Measurements from ENCODE around the gene RTKN2. TPM values are rescaled to one million over a fixed set of nuclear protein-coding genes. Genes with fewer than 3 reads are reported as not detected.

RTKN2 gene
- total and polyA plus RNA-seq, 10 donors: 0.26 to 5.7 (median 1.6) TPM

GRCh38 chr10:62258926-62259325 is 9.7 kb downstream of the RTKN2 start:
- H3K4me1 ChIP-seq: no peaks in the 10 kb centered on the region
- TF ChIP-seq POLR2A (IDR thresholded peaks at IDR 0.05) (no peak), CTCF (IDR thresholded peaks at IDR 0.05 in 8 of 11, conservative IDR thresholded peaks at IDR 0.05 in 3 of 11) (no peak), POLR2AphosphoS5 (IDR thresholded peaks at IDR 0.05) (no peak)
- DNase-seq: no peak
- no peaks in the 10 kb centered on the region for H3K27me3 ChIP-seq (replicated peaks in 1 of 7)
- intact Hi-C loops (cut with DNase I; ENCODE audit: low total_unique reads): no loop called here
- no peak overlapping the region for H3K27ac ChIP-seq
- H3K36me3 ChIP-seq: no peaks in the 10 kb centered on the region
- no peaks in the 10 kb centered on the region for H3K9me3 ChIP-seq
- WGBS, 5 donors: 91 to 98% (median 95%) methylated on average over 3 of the region's 3 CpGs
- H3K4me3 ChIP-seq: no peak overlapping the region

- Histone ChIP-seq H3K4me3 (no peak overlapping the region), H3K4me1 (no peaks in the 10 kb centered on the region), H3K9me3 (no peaks in the 10 kb centered on the region), H3K36me3 (no peaks in the 10 kb centered on the region), H3K27me3 (replicated peaks in 1 of 7) (no peaks in the 10 kb centered on the region), H3K27ac (no peak overlapping the region)
- intact Hi-C loops (cut with DNase I; ENCODE audit: low total_unique reads): no loop called here
- WGBS, 5 donors: 85 to 93% (median 90%) methylated on average over 1 of the region's 1 CpG
- TF ChIP-seq POLR2AphosphoS5 (IDR thresholded peaks at IDR 0.05) (no peak), POLR2A (IDR thresholded peaks at IDR 0.05) (no peak), CTCF (IDR thresholded peaks at IDR 0.05 in 8 of 11, conservative IDR thresholded peaks at IDR 0.05 in 3 of 11) (no peak)
- no peak for DNase-seq
Measured at GRCh38 chr10:62253704-62254103, 14.9 kb downstream of the RTKN2 start.

- no peaks in the 10 kb centered on the region for H3K4me1 ChIP-seq
- no peaks in the 10 kb centered on the region for H3K27me3 ChIP-seq (replicated peaks in 1 of 7)
- no peak for TF ChIP-seq CTCF (IDR thresholded peaks at IDR 0.05 in 8 of 11, conservative IDR thresholded peaks at IDR 0.05 in 3 of 11)
- TF ChIP-seq POLR2A (IDR thresholded peaks at IDR 0.05): no peak
- no peak for TF ChIP-seq POLR2AphosphoS5 (IDR thresholded peaks at IDR 0.05)
- 89 to 96% (median 94%) methylated on average over 1 of the region's 1 CpG for WGBS, 5 donors
- H3K27ac ChIP-seq: no peak overlapping the region
- H3K36me3 ChIP-seq: no peaks in the 10 kb centered on the region
- DNase-seq: no peak
- no peak overlapping the region for H3K4me3 ChIP-seq
- intact Hi-C loops (cut with DNase I; ENCODE audit: low total_unique reads): no loop called here
- H3K9me3 ChIP-seq: no peaks in the 10 kb centered on the region
Measured at GRCh38 chr10:62252051-62252450, 16.6 kb downstream of the RTKN2 start.

GRCh38 chr10:62250594-62251198 is 17.9 kb downstream of the RTKN2 start:
- Histone ChIP-seq H3K27me3 (replicated peaks in 1 of 7) (no peaks in the 10 kb centered on the region), H3K4me3 (no peak overlapping the region), H3K4me1 (no peaks in the 10 kb centered on the region), H3K27ac (no peak overlapping the region), H3K36me3 (no peaks in the 10 kb centered on the region), H3K9me3 (no peaks in the 10 kb centered on the region)
- 82 to 93% (median 88%) methylated on average over 5 of the region's 5 CpGs for WGBS, 5 donors
- no peak for DNase-seq
- intact Hi-C loops (cut with DNase I; ENCODE audit: low total_unique reads): no loop called here
- TF ChIP-seq CTCF (IDR thresholded peaks at IDR 0.05 in 8 of 11, conservative IDR thresholded peaks at IDR 0.05 in 3 of 11) (no peak), POLR2A (IDR thresholded peaks at IDR 0.05) (no peak), POLR2AphosphoS5 (IDR thresholded peaks at IDR 0.05) (no peak)
